Right lobe of liver (tissue), 6 donors: ENCODE data around the gene ZIC1. TPM values are rescaled to one million over a fixed set of nuclear protein-coding genes. Genes with fewer than 3 reads are reported as not detected.

Source experiments
- ATAC-seq, 4 donors: fragments of 200-7000 bp; cut with Tn5 transposase; one replicate each; pipeline ENCODE4 v1.9.1; 2020; ENCODE audit warnings: mild to moderate bottlenecking in 4 of 4, moderate library complexity in 4 of 4
- DNase-seq, 3 donors: peaks; one replicate each; pipeline ENCODE4 v3.0.0-alpha.2; 2020
- H3K27ac ChIP-seq, 3 donors: fragments of 200-600 bp; one replicate each; pipeline ENCODE4 v1.8.0; 2022
- H3K27me3 ChIP-seq, 2 donors: fragments of 200-600 bp; one replicate each; pipeline ENCODE4 v1.8.0; 2022
- H3K36me3 ChIP-seq, 4 donors: fragments of 200-600 bp; sonication (generic) in 1 of 4; one replicate each; pipeline versions ENCODE4 v1.5.1 to v1.8.0; 2017 to 2022; ENCODE audit warnings: control low read depth in 1 of 4
- H3K4me1 ChIP-seq, 4 donors: fragments of 200-600 bp; sonication (generic) in 1 of 4; one replicate each; pipeline versions ENCODE4 v1.5.1 to v1.8.0; 2017 to 2022; ENCODE audit warnings: control low read depth in 1 of 4
- H3K4me3 ChIP-seq, 3 donors: fragments of 200-600 bp; one replicate each; pipeline ENCODE4 v1.8.0; 2022
- H3K9me3 ChIP-seq, 4 donors: fragments of 200-600 bp; sonication (generic) in 1 of 4; one replicate each; pipeline versions ENCODE4 v1.5.1 to v1.8.0; 2017 to 2022; ENCODE audit warnings: control low read depth in 1 of 4
- POLR2A ChIP-seq: fragments of 450-650 bp; IDR thresholded peaks from one replicate; pipeline ENCODE4 v1.6.1; 2017; ENCODE audit warnings: antibody characterized with exemption, mild to moderate bottlenecking
- WGBS: methylation state at CpG from one replicate; pipeline ENCODE4 v1.1.6; 2018; ENCODE audit warnings: low coverage, low lambda C conversion rate; ENCODE audit not compliant: insufficient coverage; ENCODE audit errors: missing lambda C conversion rate; 5-methylcytosine and 5-hydroxymethylcytosine counted together
- intact Hi-C, 2 donors: fragments of 100-400 bp; cut with DNase I; formaldehyde crosslinking; loops; one replicate each; pipeline versions ENCODE4 v1.11.2 to v1.14.1; 2022
- total RNA-seq, 6 experiments: library from RNA; depleted of rRNA in 2 of 6; stranded (reverse); fragments of >200 nt in 2 of 6; fragmentation: NEBNext Ultra II Directional in 3 of 6; extraction: Animal tissue kit (Norgen Biotek cat#: 25700) in 3 of 6; gene quantifications; one replicate each; pipeline versions ENCODE4 v1.1.0 to v1.2.4, GENCODE V29; 2016 to 2023
- TF ChIP-seq, protein P1 (sequence below), 4 donors: fragments of 200-600 bp in 3 of 4; fragments of 450-650 bp in 1 of 4; IDR thresholded peaks; one replicate each; pipeline versions ENCODE4 v1.5.1 to v1.8.0; 2016 to 2022; ENCODE audit warnings: antibody characterized with exemption in 4 of 4, mild to moderate bottlenecking in 2 of 4
- donor health status: DM: no; HTN: yes; CAD: no.
- donor health status: DM: no; HTN: no; CAD: no.
- donor health status: DM: no; HTN: no; CAD: no.
- donor health status: DM: no; HTN: yes; CAD: no.
- donor health status: DM: no; HTN: yes; CAD: no.

ZIC1 gene
- total RNA-seq, 6 experiments from 2014 or later = 1.1 to 14.6 (median 9.6) TPM

DNA sequence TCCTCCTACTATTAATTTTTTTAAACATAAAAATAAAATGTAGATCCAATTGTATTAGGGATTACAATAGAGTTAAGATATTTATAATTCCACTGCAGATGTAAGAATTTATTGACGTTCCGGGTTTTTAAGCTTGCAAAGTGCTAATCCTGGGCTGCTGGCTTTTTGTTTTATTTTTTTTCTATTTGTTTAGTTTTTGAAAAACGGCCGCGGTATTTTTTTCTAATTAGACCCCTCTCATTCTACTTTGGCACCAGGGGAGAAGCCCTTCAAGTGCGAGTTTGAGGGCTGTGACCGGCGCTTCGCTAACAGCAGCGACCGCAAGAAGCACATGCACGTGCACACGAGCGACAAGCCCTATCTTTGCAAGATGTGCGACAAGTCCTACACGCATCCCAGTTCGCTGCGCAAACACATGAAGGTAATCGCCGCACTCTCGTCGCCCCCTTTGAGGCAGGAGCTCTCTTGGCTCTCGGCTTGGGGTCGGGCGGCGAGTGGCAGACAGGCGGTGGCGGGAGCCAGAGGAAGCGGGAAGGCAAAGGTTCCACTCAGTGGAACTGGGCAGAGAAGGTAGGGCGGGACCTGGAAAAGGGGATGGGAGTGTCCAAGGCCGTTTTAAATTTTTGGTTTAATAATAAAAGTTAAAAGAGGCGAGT is 3.2 kb downstream of the ZIC1 start:
- no peaks in the 10 kb centered on the region for H3K9me3 ChIP-seq
- no peak for DNase-seq
- H3K4me1 ChIP-seq = peaks cover 0 to 13% (median 0%) of the 10 kb centered on the region in 4 donors
- H3K4me3 ChIP-seq = no peak overlapping the region
- intact Hi-C loops = no loop called here
- no peak overlapping the region for H3K27ac ChIP-seq
- peaks cover 7 to 17% of the 10 kb centered on the region in 2 donors for H3K27me3 ChIP-seq
- no peak for TF ChIP-seq POLR2A
- TF ChIP-seq, protein P1, sequence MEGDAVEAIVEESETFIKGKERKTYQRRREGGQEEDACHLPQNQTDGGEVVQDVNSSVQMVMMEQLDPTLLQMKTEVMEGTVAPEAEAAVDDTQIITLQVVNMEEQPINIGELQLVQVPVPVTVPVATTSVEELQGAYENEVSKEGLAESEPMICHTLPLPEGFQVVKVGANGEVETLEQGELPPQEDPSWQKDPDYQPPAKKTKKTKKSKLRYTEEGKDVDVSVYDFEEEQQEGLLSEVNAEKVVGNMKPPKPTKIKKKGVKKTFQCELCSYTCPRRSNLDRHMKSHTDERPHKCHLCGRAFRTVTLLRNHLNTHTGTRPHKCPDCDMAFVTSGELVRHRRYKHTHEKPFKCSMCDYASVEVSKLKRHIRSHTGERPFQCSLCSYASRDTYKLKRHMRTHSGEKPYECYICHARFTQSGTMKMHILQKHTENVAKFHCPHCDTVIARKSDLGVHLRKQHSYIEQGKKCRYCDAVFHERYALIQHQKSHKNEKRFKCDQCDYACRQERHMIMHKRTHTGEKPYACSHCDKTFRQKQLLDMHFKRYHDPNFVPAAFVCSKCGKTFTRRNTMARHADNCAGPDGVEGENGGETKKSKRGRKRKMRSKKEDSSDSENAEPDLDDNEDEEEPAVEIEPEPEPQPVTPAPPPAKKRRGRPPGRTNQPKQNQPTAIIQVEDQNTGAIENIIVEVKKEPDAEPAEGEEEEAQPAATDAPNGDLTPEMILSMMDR (IDR thresholded peaks at IDR 0.05) = no peak
- H3K36me3 ChIP-seq = no peaks in the 10 kb centered on the region
- no peak for ATAC-seq
- 24% methylated on average over 32 of the region's 32 CpGs for WGBS

DNA sequence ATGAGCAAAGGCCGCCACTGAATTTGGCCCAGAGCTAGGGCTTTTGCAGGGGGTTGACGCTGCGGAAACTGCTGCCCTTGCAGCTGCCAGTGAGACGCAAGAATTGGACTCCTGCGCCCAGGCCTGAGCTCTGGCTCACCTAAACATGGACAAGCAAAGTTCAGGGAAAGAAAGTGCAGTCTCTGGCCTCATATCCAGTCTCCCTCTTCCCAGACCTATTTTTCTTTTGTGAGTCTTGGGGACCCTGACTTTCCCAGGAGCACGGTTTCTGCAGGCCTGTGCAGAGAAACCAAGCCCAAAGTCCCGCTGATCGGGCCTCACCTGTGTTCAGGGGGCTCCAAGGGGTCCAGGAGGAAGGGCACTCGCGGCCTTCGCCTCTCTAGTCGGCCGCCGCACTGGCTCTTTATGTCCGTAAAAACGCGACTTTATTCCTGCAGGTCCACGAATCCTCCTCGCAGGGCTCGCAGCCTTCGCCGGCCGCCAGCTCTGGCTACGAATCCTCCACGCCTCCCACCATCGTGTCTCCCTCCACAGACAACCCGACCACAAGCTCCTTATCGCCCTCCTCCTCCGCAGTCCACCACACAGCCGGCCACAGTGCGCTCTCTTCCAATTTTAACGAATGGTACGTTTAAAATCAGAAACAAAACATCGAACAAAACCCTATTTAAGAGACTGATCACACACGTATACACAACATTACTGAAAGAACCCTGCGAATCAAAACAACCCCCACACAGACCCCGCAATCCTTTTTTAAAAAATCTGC is 3.9 kb downstream of the ZIC1 start:
- peaks cover 3 to 13% of the 10 kb centered on the region in 2 donors for H3K27me3 ChIP-seq
- 17% methylated on average over 33 of the region's 37 CpGs for WGBS
- no peak for DNase-seq

DNA sequence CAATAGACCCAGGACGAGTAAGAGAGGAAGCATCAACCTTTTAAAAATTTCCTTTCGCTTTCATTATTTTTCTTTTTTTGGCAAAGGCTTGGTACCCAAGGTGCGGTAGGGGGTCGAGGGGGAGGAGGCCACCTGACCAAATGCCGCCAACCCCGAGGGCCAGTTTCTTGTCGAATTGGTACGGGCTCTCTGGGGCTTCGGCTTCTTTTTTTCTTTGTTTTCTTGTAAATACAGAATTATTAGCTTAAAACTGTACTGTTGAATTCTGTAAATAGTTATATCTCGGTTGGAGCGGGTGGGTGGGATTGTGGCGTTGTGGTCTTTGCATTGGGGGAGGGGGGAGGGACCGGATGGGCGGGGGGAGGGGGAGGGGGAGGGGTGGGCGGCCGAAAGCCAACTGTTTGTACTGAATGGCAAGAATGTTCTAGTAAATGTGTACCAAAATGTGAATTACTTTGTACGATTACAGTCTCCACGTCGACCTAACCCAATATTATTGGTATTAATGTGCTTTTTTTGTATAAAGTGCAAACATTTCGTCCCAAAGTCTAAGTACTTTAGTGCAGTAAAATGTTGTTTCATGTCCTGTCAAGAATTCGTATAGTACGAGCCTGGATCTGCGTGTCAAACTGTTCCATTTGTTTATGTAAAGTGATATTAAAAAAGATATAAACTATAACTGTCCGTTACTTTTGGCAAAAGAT is 4.7 kb downstream of the ZIC1 start:
- Histone ChIP-seq H3K27ac (no peak overlapping the region), H3K36me3 (no peaks in the 10 kb centered on the region), H3K27me3 (peaks cover 0 to 19% of the 10 kb centered on the region in 2 donors), H3K9me3 (no peaks in the 10 kb centered on the region), H3K4me1 (peaks cover 0 to 14% (median under 1%) of the 10 kb centered on the region in 4 donors), H3K4me3 (no peak overlapping the region)
- WGBS = 21% methylated on average over 24 of the region's 24 CpGs
- no peak for DNase-seq
- ATAC-seq = no peak
- intact Hi-C loops = no loop called here
- TF ChIP-seq, protein P1 (IDR thresholded peaks at IDR 0.05) = no peak
- TF ChIP-seq POLR2A = no peak

More for the DNA sequence above, 3.9 kb downstream of the ZIC1 start:
- intact Hi-C loops = no loop called here
- H3K27ac ChIP-seq = no peak overlapping the region
- ATAC-seq = no peak
- H3K9me3 ChIP-seq = no peaks in the 10 kb centered on the region
- H3K4me3 ChIP-seq = no peak overlapping the region
- peaks cover 0 to 13% (median 0%) of the 10 kb centered on the region in 4 donors for H3K4me1 ChIP-seq
- no peaks in the 10 kb centered on the region for H3K36me3 ChIP-seq
- no peak for TF ChIP-seq POLR2A

DNA sequence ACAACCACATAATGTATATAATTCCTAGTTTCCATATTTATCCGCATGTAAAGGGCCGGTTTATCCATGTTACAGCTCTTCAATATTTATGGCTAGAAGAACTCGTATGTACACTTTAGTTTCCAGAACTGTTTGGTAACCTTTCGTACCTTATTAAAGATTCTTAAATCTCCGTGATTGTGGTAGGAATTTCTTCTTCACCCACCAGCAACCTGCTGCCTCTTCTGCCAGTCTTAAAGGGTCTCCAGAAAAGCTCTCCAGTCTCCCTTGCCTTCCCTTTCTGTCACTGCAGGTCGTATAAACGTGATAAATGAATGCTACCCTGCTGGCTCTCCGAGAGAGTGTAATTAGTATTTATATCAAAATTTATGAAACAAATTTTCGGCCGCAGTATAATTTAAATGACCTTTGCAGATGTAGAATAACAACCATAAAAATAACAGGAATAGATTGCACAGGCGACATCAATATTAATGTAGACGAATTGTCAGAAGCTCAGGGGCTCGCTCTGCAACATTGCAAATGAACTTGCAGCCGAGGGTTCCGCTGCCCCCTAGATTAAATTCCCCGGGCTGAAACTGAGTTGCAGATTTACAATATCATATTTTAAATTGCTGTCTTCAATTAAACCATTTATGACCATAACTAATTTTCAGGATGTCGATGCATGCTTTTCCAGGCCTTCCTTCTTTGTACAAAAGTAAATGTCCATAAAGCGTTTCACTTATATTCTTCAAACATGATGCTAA is 5.4 kb downstream of the ZIC1 start:
- Histone ChIP-seq H3K4me1 (peaks cover 0 to 22% (median 3%) of the 10 kb centered on the region in 4 donors), H3K36me3 (no peaks in the 10 kb centered on the region), H3K27ac (no peak overlapping the region), H3K27me3 (peaks cover 0 to 18% of the 10 kb centered on the region in 2 donors), H3K4me3 (no peak overlapping the region), H3K9me3 (no peaks in the 10 kb centered on the region)
- ATAC-seq = no peak
- intact Hi-C loops = no loop called here
- 28% methylated on average over 18 of the region's 18 CpGs for WGBS
- DNase-seq = no peak
- TF ChIP-seq, protein P1 (IDR thresholded peaks at IDR 0.05) = no peak
- TF ChIP-seq POLR2A = no peak
